Measurements from ENCODE around the gene SLC14A1. TPM values are rescaled to one million over a fixed set of nuclear protein-coding genes. Genes with fewer than 3 reads are reported as not detected.

Gene SLC14A1
- total and polyA plus RNA-seq, 9 donors = 0.20 to 3.3 (median 0.43) TPM; not detected in 1

GRCh38 chr18:45777393-45777792, 53.4 kb downstream of the SLC14A1 start:
- Histone ChIP-seq H3K27me3 (no peaks in the 10 kb centered on the region), H3K27ac (no peak overlapping the region), H3K4me3 (no peak overlapping the region), H3K36me3 (no peaks in the 10 kb centered on the region), H3K4me1 (ENCODE audit: insufficient read depth) (no peaks in the 10 kb centered on the region), H3K9me3 (no peaks in the 10 kb centered on the region)
- WGBS, 3 donors = 14 to 18% (median 15%) methylated on average over 1 of the region's 1 CpG
- intact Hi-C loops (cut with DNase I) = no loop called here
- no peak for DNase-seq
- no peak for TF ChIP-seq EP300 (IDR thresholded peaks at IDR 0.05)
- TF ChIP-seq POLR2A (IDR thresholded peaks at IDR 0.05) = no peak
- TF ChIP-seq, protein P1, sequence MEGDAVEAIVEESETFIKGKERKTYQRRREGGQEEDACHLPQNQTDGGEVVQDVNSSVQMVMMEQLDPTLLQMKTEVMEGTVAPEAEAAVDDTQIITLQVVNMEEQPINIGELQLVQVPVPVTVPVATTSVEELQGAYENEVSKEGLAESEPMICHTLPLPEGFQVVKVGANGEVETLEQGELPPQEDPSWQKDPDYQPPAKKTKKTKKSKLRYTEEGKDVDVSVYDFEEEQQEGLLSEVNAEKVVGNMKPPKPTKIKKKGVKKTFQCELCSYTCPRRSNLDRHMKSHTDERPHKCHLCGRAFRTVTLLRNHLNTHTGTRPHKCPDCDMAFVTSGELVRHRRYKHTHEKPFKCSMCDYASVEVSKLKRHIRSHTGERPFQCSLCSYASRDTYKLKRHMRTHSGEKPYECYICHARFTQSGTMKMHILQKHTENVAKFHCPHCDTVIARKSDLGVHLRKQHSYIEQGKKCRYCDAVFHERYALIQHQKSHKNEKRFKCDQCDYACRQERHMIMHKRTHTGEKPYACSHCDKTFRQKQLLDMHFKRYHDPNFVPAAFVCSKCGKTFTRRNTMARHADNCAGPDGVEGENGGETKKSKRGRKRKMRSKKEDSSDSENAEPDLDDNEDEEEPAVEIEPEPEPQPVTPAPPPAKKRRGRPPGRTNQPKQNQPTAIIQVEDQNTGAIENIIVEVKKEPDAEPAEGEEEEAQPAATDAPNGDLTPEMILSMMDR (IDR thresholded peaks at IDR 0.05) = no peak

- no peak for DNase-seq
- no peaks in the 10 kb centered on the region for H3K9me3 ChIP-seq
- H3K27ac ChIP-seq = no peak overlapping the region
- no peaks in the 10 kb centered on the region for H3K36me3 ChIP-seq
- no peak overlapping the region for H3K4me3 ChIP-seq
- intact Hi-C loops (cut with DNase I) = no loop called here
- H3K27me3 ChIP-seq = no peaks in the 10 kb centered on the region
- 21 to 48% (median 37%) methylated on average over 2 of the region's 2 CpGs for WGBS, 3 donors
- H3K4me1 ChIP-seq (ENCODE audit: insufficient read depth) = no peaks in the 10 kb centered on the region
- TF ChIP-seq EP300 (IDR thresholded peaks at IDR 0.05) (no peak), POLR2A (IDR thresholded peaks at IDR 0.05) (no peak)
- TF ChIP-seq, protein P1 (IDR thresholded peaks at IDR 0.05) = no peak
Observed at GRCh38 chr18:45780568-45780967, 56.6 kb downstream of the SLC14A1 start.

- WGBS, 3 donors = 47 to 59% (median 55%) methylated on average over 1 of the region's 1 CpG
- H3K4me3 ChIP-seq = no peak overlapping the region
- TF ChIP-seq, protein P1 (IDR thresholded peaks at IDR 0.05) = no peak
- TF ChIP-seq EP300 (IDR thresholded peaks at IDR 0.05) (no peak), POLR2A (IDR thresholded peaks at IDR 0.05) (no peak)
- H3K27ac ChIP-seq = no peak overlapping the region
- intact Hi-C loops (cut with DNase I) = no loop called here
- H3K9me3 ChIP-seq = no peaks in the 10 kb centered on the region
- H3K27me3 ChIP-seq = no peaks in the 10 kb centered on the region
- no peak for DNase-seq
- no peaks in the 10 kb centered on the region for H3K36me3 ChIP-seq
- H3K4me1 ChIP-seq (ENCODE audit: insufficient read depth) = no peaks in the 10 kb centered on the region
Observed at GRCh38 chr18:45782662-45783061, 58.7 kb downstream of the SLC14A1 start.

DNA sequence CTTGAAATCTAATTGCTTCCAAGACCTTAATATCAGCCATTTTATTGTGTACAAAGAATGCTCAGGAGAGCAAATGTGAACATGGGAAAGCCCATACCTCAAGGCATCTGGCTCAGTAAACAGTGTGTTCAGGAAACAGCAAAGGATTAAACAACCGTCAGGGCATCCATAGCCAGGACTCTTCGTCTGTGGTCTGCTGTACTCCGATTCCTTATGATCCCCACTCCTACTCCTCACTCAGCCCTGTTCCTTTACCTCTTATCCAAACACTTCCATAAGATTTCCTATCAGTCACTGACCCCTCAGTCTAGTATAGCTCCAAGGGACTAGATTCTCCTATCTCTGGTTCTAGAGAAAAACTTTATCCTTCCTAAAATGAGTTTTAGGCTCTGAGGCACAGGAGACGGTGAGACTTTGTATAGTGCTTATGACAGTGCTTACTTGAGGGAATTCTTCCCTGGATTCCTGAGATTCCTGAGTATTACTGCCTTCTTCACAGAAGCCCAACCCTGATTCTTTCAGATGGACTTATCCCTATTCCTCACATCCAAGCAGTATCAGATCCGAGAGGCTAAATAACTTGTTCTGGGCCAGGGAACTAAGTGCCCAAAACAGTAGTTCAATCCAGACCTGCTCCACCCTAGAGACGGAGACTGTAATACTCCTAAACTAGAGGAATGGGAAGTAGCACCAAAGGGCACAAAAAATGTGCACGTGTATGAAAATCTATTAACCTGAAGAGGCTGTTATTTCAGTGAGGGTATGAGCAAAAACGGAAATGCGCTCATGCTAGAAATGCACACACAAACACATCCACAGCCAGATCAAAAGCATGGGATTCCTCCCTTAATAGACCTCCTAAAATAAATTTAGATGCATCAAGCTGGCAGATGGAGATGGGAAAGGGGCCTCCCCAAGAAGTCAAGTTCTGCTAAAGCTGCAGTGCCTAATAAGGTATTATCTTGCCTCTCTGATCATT, 59.4 kb downstream of the SLC14A1 start:
- no peak overlapping the region for H3K27ac ChIP-seq
- no peak for DNase-seq
- H3K4me1 ChIP-seq (ENCODE audit: insufficient read depth) = no peaks in the 10 kb centered on the region
- intact Hi-C loops (cut with DNase I) = no loop called here
- H3K27me3 ChIP-seq = no peaks in the 10 kb centered on the region
- H3K36me3 ChIP-seq = no peaks in the 10 kb centered on the region
- no peak overlapping the region for H3K4me3 ChIP-seq
- 48 to 60% (median 53%) methylated on average over 9 of the region's 9 CpGs for WGBS, 3 donors
- H3K9me3 ChIP-seq = no peaks in the 10 kb centered on the region
- TF ChIP-seq POLR2A (IDR thresholded peaks at IDR 0.05) = no peak
- TF ChIP-seq, protein P1 (IDR thresholded peaks at IDR 0.05) = no peak

Measured in ovary (tissue), 9 donors.